Measurements from ENCODE around the gene CDK5R1. TPM values are rescaled to one million over a fixed set of nuclear protein-coding genes. Genes with fewer than 3 reads are reported as not detected.
A peak's percentile ranks its signal among the peaks of the same experiment; 100 is the strongest.

CDK5R1 gene
- total RNA-seq, 1 donor from 2014 or later, result 8.2 TPM

DNA sequence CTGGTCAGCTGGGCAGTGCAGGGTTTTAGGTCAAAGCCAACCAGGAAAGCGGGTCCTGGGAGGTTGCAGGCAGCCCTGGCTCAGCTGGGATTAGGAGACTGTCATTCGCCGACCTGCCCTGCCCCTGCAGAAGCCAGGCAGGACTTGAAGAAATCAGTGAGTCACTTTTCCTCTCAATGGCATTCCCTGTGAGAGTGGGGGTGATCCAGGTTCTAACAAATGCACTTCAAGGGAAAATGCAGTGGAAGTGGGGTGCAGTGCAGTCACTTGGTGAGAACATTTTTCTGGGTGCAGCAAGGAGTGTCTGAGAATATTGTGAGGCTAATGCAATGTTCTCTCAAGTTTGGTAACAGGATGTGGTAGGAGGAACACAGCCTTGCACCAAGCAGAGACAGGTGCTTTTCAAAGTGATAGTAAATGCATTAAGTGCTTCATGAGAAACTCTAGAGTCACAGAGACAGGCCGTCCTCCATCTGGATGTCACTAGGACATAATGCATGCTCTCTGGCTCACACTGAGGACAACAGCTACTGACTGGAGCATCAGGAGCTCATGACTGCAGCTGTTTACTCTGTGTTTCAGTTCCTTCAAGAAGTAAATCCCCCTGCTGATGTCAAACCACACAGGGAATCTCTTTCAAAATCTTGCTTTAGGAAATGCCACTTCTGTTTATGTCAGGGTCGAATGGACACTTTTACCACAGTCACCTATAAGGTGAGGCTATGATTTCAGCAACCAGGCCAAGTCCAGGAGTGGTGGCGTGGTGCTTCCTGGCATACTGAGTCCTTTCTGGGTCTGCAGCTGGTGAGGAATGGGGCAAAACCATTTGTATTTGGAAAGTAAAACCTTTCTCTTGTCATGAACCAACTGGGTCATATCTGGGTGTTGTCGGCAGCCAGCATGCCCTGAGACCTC is 16.7 kb downstream of the CDK5R1 start:
- Mint-ChIP-seq H3K27me3 (no peaks in the 10 kb centered on the region), H3K36me3 (ENCODE audit: low read depth) (no peaks in the 10 kb centered on the region), H3K9me3 (no peaks in the 10 kb centered on the region), H3K4me1 (peaks cover 36% of the 10 kb centered on the region), H3K4me3 (peak overlapping the region; percentile 72), H3K27ac (peak overlapping the region; percentile 95)
- DNase-seq, result peak; percentile 88
- intact Hi-C loops (cut with micrococcal nuclease), result loop anchor here (1.0 kb wide), 1 partner anchor 20 kb away; no protein-coding TSS in a partner anchor

GRCh38 chr17:32504166-32504990 is 17.6 kb downstream of the CDK5R1 start:
- intact Hi-C loops (cut with micrococcal nuclease), result no loop called here
- no peak for DNase-seq
- Mint-ChIP-seq H3K9me3 (no peaks in the 10 kb centered on the region), H3K27ac (peak overlapping the region; percentile 95), H3K36me3 (ENCODE audit: low read depth) (no peaks in the 10 kb centered on the region), H3K4me3 (peak overlapping the region; percentile 72), H3K27me3 (no peaks in the 10 kb centered on the region), H3K4me1 (peaks cover 36% of the 10 kb centered on the region)

DNA sequence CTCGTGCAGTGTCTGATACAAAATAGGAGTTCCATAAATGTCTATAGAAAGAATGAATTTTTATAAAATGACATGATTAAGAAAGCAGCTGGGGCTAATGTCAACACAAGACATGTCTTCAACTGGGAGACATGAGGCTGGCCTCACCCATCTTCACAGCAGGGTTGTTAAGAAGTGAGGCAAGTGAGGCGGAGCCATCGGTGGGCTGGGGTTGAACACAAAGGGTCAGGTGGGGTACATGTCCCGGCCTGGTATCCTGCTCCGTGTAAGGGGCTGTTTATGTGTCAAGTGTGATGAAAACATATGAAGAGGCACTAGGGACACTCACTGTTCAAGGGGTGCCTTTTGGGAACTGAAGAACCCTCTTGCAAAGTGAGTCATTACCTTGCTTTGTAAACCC is 22.1 kb downstream of the CDK5R1 start:
- Mint-ChIP-seq H3K27me3 (no peaks in the 10 kb centered on the region), H3K4me1 (peaks cover 19% of the 10 kb centered on the region), H3K36me3 (ENCODE audit: low read depth) (no peaks in the 10 kb centered on the region), H3K27ac (no peak overlapping the region), H3K4me3 (no peak overlapping the region), H3K9me3 (no peaks in the 10 kb centered on the region)
- intact Hi-C loops (cut with micrococcal nuclease), result no loop called here
- no peak for DNase-seq

DNA sequence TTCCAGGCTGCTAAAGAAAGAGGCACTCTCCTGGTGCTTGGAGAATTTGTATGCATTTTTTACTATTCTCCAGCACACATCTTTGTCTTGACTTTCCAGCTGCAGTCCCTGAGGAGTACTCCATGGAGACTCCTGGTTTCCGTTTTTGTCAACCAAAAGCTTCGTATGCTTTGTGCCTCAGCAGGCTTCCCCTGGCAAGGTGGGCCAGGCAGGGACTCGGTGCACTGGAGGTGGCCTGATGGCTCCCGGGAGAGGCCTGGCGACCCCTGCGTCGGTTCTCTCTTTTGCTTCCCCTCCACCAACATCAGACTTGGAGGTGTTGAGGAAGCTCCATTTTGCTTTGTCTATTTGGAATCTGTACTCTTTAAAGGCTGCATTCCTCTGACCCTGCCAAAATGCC is 23.7 kb downstream of the CDK5R1 start:
- Mint-ChIP-seq H3K4me1 (peaks cover 9% of the 10 kb centered on the region), H3K27me3 (no peaks in the 10 kb centered on the region), H3K27ac (no peak overlapping the region), H3K9me3 (no peaks in the 10 kb centered on the region), H3K4me3 (no peak overlapping the region), H3K36me3 (ENCODE audit: low read depth) (no peaks in the 10 kb centered on the region)
- no peak for DNase-seq
- intact Hi-C loops (cut with micrococcal nuclease), result no loop called here

DNA sequence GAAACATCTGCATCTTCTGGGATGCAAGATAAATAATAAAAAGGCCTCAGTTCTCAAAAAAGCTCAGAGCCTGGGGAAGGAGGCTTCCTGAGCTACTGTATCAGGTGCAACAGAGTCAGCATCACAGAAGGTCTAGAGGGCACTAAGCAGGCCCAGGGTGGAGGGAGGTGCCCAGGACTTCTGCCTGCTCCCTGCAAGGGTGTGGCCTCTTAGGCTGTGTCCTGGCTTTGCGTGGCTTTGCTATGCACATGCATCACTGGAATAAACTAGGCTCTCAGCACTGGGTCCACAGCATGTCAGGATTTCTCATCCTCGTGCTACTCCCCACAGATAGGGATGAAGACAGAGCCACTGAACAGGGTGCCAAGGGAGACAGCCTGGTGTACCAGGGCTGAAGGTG is 25.5 kb downstream of the CDK5R1 start:
- H3K27ac Mint-ChIP-seq, result no peak overlapping the region
- intact Hi-C loops (cut with micrococcal nuclease), result no loop called here
- peaks cover 20% of the 10 kb centered on the region for H3K4me1 Mint-ChIP-seq
- no peaks in the 10 kb centered on the region for H3K27me3 Mint-ChIP-seq
- no peaks in the 10 kb centered on the region for H3K36me3 Mint-ChIP-seq (ENCODE audit: low read depth)
- DNase-seq, result no peak
- no peak overlapping the region for H3K4me3 Mint-ChIP-seq
- no peaks in the 10 kb centered on the region for H3K9me3 Mint-ChIP-seq

DNA sequence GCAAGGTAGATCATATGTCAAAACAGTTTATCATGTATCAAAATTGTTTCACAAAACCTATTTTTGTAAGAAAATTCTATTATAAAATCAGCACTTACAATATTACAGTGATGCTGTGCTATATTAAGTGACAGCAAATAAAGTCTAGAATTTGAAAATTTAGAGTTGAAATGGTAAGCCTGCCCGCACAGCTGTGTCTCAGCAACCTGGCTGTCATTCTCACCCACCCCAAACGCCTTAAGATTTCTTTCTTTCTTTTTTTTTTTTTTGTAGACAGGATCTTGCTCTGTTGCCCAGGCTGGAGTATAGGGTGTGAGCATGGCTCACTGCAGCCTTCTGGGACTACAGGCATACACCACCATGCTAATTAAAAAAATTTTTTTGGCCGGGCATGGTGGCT is 26.8 kb downstream of the CDK5R1 start:
- H3K4me3 Mint-ChIP-seq, result no peak overlapping the region
- peaks cover 29% of the 10 kb centered on the region for H3K4me1 Mint-ChIP-seq
- no peak for DNase-seq
- H3K36me3 Mint-ChIP-seq (ENCODE audit: low read depth), result no peaks in the 10 kb centered on the region
- intact Hi-C loops (cut with micrococcal nuclease), result no loop called here
- no peak overlapping the region for H3K27ac Mint-ChIP-seq
- H3K27me3 Mint-ChIP-seq, result no peaks in the 10 kb centered on the region
- H3K9me3 Mint-ChIP-seq, result no peaks in the 10 kb centered on the region

DNA sequence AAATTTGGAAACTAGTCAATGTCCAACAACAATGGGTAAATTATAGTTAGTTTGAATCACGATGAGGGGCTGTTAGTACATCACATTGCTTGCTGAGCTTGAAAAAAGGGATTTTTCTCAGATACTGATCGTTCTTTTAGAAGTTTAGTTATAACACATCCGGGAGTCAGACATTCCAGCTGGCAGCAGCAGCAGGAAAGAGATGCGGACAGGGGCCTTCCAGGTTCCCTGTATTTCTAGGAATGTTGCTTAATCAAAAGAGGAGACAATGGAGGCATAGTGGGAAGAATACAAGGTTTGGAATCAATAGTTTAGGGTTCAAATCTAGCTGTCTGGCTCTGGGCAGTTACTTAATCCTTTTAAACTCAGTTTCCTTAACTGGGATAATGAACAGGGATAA is 27.8 kb downstream of the CDK5R1 start:
- H3K27ac Mint-ChIP-seq, result no peak overlapping the region
- no peak overlapping the region for H3K4me3 Mint-ChIP-seq
- DNase-seq, result no peak
- intact Hi-C loops (cut with micrococcal nuclease), result no loop called here
- no peaks in the 10 kb centered on the region for H3K27me3 Mint-ChIP-seq
- H3K4me1 Mint-ChIP-seq, result peaks cover 33% of the 10 kb centered on the region
- H3K9me3 Mint-ChIP-seq, result no peaks in the 10 kb centered on the region
- H3K36me3 Mint-ChIP-seq (ENCODE audit: low read depth), result no peaks in the 10 kb centered on the region

GRCh38 chr17:32515677-32516383 is 29.0 kb downstream of the CDK5R1 start:
- no peaks in the 10 kb centered on the region for H3K36me3 Mint-ChIP-seq (ENCODE audit: low read depth)
- no peak for DNase-seq
- peaks cover 45% of the 10 kb centered on the region for H3K4me1 Mint-ChIP-seq
- intact Hi-C loops (cut with micrococcal nuclease), result no loop called here
- H3K4me3 Mint-ChIP-seq, result no peak overlapping the region
- H3K9me3 Mint-ChIP-seq, result no peaks in the 10 kb centered on the region
- H3K27ac Mint-ChIP-seq, result peak overlapping the region; percentile 9
- H3K27me3 Mint-ChIP-seq, result no peaks in the 10 kb centered on the region

- no peaks in the 10 kb centered on the region for H3K27me3 Mint-ChIP-seq
Observed at GRCh38 chr17:32516450-32516849, 29.7 kb downstream of the CDK5R1 start.

DNA sequence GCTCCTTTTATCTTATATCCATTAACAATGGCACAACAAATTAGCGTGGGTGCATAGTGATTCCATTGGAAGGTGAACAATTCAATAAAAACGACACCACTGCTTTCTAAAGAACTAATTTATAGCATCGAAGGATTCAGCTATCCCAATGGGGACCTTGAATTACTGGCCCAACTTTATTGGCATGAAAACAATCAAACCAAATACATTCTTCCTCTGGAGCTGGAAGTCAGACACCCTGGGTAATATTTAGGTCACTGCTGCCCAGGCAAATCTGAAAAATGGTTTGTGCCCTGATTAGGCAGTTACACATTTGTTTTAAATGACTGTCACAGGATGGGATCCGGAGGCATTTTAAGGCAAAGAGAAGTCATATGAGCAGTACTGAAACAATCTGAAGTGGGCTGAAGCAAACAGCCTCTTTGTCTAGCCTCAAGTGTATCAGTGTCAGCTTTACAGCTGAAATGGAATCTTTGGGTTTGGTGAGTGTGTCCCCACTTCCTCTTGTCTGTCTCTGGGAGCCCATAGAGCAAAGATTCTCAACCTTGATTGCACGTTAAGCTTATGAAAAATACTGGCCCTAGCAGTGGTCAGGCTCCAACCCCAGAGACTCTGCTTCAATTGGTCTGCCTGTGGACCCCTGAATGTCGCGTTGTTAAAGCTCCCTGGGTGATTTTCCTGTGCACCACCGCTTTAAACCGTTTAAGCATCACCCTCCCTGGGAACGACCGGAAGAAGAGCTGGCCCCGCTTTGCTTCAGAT is 30.3 kb downstream of the CDK5R1 start:
- no peaks in the 10 kb centered on the region for H3K27me3 Mint-ChIP-seq
- peak overlapping the region; percentile 74 for H3K27ac Mint-ChIP-seq
- peak overlapping the region; percentile 55 for H3K4me3 Mint-ChIP-seq
- intact Hi-C loops (cut with micrococcal nuclease), result no loop called here
- H3K36me3 Mint-ChIP-seq (ENCODE audit: low read depth), result no peaks in the 10 kb centered on the region
- H3K4me1 Mint-ChIP-seq, result peaks cover 51% of the 10 kb centered on the region
- DNase-seq, result peak; percentile 69
- no peaks in the 10 kb centered on the region for H3K9me3 Mint-ChIP-seq

More at GRCh38 chr17:32516450-32516849, 29.7 kb downstream of the CDK5R1 start:
- Mint-ChIP-seq H3K9me3 (no peaks in the 10 kb centered on the region), H3K4me1 (peaks cover 50% of the 10 kb centered on the region), H3K36me3 (ENCODE audit: low read depth) (no peaks in the 10 kb centered on the region), H3K4me3 (no peak overlapping the region), H3K27ac (no peak overlapping the region)
- intact Hi-C loops (cut with micrococcal nuclease), result no loop called here
- DNase-seq, result no peak

- Mint-ChIP-seq H3K4me1 (peaks cover 58% of the 10 kb centered on the region), H3K27me3 (no peaks in the 10 kb centered on the region), H3K9me3 (no peaks in the 10 kb centered on the region), H3K4me3 (peak overlapping the region; percentile 16), H3K27ac (peak overlapping the region; percentile 52), H3K36me3 (ENCODE audit: low read depth) (no peaks in the 10 kb centered on the region)
- intact Hi-C loops (cut with micrococcal nuclease), result no loop called here
- no peak for DNase-seq
Observed at GRCh38 chr17:32517982-32518381, 31.2 kb downstream of the CDK5R1 start.

DNA sequence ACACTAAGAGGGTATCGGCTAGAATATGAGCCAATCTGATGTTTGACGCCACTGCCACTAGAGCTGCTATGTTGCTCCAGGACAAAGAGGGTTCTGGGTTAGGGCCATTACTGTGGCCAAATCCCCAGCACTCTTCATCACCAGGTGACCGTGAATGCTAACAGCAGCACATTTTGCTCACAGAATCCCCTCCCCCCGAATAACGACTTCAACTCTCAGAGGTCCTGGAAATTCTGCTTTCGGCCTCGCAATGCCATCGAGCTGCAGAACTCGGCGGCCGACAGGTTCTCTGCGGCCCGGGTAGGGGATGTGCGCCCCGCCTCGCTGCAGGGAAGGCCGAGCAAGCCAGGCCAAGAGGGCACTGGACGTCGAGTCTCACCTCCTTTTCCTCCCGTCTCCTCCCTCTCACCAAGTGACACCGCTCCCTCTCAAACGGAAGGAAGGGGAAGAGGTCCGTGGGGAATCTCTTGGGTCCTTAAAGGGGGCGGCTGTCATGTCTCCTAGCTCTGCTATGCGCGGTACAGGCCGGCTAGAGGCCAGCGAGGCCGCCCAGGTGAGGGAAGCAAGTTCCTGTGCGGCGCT is 31.9 kb downstream of the CDK5R1 start:
- H3K36me3 Mint-ChIP-seq (ENCODE audit: low read depth), result no peaks in the 10 kb centered on the region
- no peaks in the 10 kb centered on the region for H3K27me3 Mint-ChIP-seq
- H3K4me1 Mint-ChIP-seq, result peaks cover 60% of the 10 kb centered on the region
- H3K27ac Mint-ChIP-seq, result peak overlapping the region; percentile 18
- no peaks in the 10 kb centered on the region for H3K9me3 Mint-ChIP-seq
- peak overlapping the region; percentile 50 for H3K4me3 Mint-ChIP-seq
- intact Hi-C loops (cut with micrococcal nuclease), result no loop called here
- DNase-seq, result no peak

All from activated CD4-positive, alpha-beta T cell treated with anti-CD3 and anti-CD28 coated beads, Interleukin-2, amount 10 ng/mL, durations not matched to agents 24 days and 14 days (primary cell).